ENCODE data around the gene AHRR.
"Not testable (repeated sequence)": the region's sequence is repeated elsewhere in the genome, so short reads cannot be mapped to it uniquely, and the experiment has no call there.

Gene AHRR

DNA sequence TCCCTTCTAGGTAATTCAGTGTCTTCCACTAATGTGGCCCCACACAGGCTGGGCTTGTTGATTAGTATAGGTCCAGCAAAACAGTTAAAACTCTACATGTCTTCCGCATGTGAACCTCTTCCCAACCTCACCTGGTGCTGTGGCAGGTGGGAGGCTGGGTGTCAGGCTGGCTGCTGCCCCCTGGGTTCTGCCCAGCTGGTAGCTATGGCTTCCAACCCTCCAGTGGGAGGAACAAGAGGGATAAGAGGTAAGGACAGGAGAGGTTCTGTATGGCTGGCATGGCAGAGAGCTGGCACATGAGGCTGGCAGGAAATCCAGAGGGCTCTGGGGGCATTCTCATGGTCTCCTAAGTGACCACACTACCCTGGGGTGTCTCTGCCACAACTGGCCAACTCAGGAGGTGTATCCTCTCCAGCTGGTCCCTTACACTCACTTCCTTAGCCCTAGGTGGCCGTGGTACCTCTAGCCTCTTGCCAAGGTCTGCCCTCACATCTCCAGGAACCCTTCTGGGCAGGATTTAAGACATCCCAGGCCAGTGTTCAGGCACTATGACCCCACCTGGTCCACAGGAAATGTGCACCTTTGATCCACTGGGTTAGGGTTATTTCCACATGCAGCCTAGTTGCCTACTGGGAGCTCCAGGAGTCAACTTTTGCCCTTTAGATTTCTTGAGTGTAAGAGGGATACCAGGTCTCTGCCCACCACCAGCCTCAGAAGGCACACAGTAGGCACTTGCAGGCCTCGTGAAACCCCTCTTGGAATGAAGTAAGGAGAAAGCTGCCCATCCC, 41.7 kb downstream of the AHRR start:
- Mint-ChIP-seq H3K27ac (no peak overlapping the region), H3K36me3 (ENCODE audit: insufficient read depth) (no peaks in the 10 kb centered on the region), H3K4me3 (no peak overlapping the region), H3K9me3 (no peaks in the 10 kb centered on the region), H3K27me3 (peaks cover 26 to 47% of the 10 kb centered on the region in 2 donors), H3K4me1 (ENCODE audit: low read depth in 2 of 2) (peaks cover 0 to 1% of the 10 kb centered on the region in 2 donors)
- ATAC-seq (replicated peaks) (no peak), DNase-seq (no peak)

DNA sequence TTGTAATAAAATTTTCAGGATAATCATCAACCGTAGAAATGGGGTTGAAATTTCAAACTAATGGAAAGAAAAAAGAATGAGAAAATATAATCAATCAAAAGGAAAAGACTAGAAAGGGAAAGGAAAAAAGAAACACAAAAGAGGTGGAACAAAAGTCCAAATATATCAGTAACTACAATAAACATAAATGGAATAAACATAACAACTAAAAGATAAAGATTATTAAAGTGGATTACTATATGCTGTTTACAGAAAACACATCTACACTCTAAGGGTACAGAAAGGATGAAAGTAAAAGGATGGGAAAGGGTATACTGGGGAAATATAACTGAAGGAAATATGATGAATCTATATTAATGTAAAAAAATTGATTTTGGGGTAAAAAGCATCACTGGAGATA, 43.0 kb downstream of the AHRR start:
- no peak for ATAC-seq (replicated peaks)
- no peak for DNase-seq
- Mint-ChIP-seq H3K4me1 (ENCODE audit: low read depth in 2 of 2) (peaks cover 11 to 12% of the 10 kb centered on the region in 2 donors), H3K27ac (no peak overlapping the region), H3K9me3 (no peaks in the 10 kb centered on the region), H3K4me3 (no peak overlapping the region), H3K27me3 (peaks cover 34 to 57% of the 10 kb centered on the region in 2 donors), H3K36me3 (ENCODE audit: insufficient read depth) (no peaks in the 10 kb centered on the region)

DNA sequence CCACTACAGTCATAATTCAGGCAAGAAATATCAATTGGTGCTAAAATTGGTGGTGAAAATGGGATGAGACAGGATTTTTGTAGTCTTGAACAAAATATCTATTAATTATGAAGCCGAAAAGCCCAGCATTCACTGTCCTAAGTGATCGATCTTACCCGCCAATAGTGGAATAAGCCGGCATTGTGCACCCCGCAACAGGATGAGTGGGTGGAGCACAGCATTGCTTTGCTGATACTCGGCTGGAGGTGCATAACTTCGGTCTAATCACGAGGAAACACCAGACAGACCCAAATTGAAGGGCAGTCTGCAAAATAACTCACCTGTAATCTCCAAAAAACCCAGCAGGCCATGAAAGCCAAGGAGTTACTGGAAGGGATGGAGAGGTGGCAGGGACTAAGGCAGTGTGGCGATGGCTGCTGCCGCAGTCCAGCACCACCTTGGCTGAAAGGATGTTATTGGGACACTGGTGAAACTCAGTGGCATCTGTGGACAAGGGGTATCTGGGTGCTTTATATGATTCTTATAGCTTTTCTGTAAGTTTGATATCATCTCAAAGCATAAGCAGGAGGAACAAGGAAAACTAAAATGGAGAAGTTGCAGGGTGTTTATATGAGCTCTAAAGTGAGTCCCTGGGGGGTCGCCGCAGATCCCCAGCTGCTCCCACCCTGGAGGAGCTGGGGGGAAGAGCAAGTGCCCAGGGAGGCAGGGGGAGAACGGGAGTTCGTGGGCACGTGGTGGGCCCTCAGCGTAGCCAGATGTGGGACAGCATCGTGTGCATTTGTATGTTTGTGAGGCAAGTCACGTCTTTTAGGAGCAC, 45.2 kb downstream of the AHRR start:
- Mint-ChIP-seq H3K36me3 (ENCODE audit: insufficient read depth) (no peaks in the 10 kb centered on the region), H3K27ac (no peak overlapping the region), H3K4me3 (no peak overlapping the region), H3K27me3 (peaks cover 36 to 61% of the 10 kb centered on the region in 2 donors), H3K9me3 (no peaks in the 10 kb centered on the region), H3K4me1 (ENCODE audit: low read depth in 2 of 2) (peaks cover 13 to 15% of the 10 kb centered on the region in 2 donors)
- DNase-seq: no peak
- ATAC-seq (replicated peaks): no peak

DNA sequence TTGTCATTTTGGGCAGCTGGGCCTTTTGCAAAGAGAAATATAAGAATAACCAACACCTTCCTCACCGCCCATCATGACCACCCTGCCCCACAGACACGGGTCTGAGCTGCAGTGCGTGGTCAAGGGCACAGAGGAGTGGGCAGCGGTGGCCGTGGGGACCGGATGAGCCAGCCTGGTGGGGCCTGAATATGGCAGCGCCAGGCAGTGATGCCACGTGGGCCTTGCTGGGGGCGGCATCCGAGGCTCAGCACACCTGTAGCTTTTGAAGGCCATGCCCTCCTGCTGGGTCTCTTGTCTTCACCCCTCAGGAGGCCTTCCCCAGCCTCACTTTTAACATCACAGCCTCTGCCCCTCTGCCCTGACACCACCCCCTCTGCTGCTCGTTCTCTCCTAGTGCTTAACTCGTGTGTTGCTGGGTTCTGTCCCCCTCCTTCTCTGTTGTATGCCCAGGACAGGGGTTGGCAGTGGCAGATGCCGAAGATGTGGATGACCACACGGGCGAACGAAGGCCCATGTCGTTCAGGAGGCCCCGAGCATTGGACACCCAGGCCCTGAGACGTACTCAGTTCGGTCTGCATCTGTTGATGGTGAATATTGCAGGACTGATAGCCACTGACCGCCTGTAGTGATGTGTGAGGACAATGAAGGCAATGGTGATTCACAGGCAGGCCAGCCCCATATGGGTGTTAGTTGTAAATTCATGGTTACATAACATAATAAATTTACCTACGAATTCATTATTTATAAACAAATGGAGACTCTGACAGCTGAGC, 46.0 kb downstream of the AHRR start:
- Mint-ChIP-seq H3K27me3 (peaks cover 39 to 69% of the 10 kb centered on the region in 2 donors), H3K9me3 (no peaks in the 10 kb centered on the region), H3K4me3 (no peak overlapping the region), H3K4me1 (ENCODE audit: low read depth in 2 of 2) (peaks cover 13 to 15% of the 10 kb centered on the region in 2 donors), H3K36me3 (ENCODE audit: insufficient read depth) (no peaks in the 10 kb centered on the region), H3K27ac (no peak overlapping the region)
- ATAC-seq (replicated peaks) (no peak), DNase-seq (no peak)

GRCh38 chr5:368183-369084, 46.9 kb downstream of the AHRR start:
- peak overlapping the region; percentile 43 to 55 for H3K4me3 Mint-ChIP-seq
- peak; percentile 26 for ATAC-seq (replicated peaks)
- H3K4me1 Mint-ChIP-seq (ENCODE audit: low read depth in 2 of 2): peaks cover 13 to 15% of the 10 kb centered on the region in 2 donors

DNA sequence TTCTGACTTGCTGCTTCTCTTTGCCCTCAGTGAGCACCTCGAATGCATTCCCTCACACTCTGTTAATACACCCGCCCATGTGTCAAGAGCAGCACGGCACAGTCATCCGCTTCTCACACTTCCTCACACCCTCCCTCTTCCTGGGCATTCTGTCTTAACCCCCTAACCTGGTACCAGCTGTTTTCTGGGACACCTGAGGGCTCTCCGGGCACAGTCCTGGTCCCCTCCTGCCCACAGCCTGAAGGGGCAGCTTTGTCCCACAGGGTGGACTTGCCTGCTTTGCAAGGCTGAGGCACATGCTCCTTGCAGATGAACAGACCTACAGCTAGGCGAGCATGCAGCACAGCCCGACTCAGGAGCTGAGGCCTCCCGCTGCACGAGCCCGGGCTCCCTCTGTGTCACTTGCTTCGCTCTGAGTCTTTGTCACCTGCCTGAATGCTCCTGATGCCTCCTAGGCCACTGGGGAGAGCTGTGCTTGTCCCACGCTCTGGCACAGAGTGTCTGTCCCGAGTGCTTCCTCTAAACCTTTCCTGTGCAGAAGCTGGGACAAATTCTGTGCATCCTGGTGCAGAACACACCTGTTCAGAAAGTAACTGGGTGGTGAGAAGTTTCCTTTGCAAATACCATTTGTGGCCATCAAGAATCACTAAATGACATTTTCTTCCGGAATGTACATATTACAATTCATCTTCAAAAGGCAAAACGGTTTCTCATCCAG, 47.8 kb downstream of the AHRR start:
- Mint-ChIP-seq H3K27ac (peak overlapping the region in 1 of 2 donors; percentile 64), H3K4me3 (peak overlapping the region; percentile 43 to 55), H3K9me3 (no peaks in the 10 kb centered on the region), H3K36me3 (ENCODE audit: insufficient read depth) (no peaks in the 10 kb centered on the region), H3K27me3 (peaks cover 36 to 64% of the 10 kb centered on the region in 2 donors), H3K4me1 (ENCODE audit: low read depth in 2 of 2) (peaks cover 13 to 15% of the 10 kb centered on the region in 2 donors)
- no peak for ATAC-seq (replicated peaks)
- no peak for DNase-seq

More at GRCh38 chr5:368183-369084, 46.9 kb downstream of the AHRR start:
- H3K36me3 Mint-ChIP-seq (ENCODE audit: insufficient read depth): no peaks in the 10 kb centered on the region
- H3K27me3 Mint-ChIP-seq: peaks cover 40 to 69% of the 10 kb centered on the region in 2 donors
- no peaks in the 10 kb centered on the region for H3K9me3 Mint-ChIP-seq
- no peak for DNase-seq
- peak overlapping the region in 1 of 2 donors; percentile 64 for H3K27ac Mint-ChIP-seq

DNA sequence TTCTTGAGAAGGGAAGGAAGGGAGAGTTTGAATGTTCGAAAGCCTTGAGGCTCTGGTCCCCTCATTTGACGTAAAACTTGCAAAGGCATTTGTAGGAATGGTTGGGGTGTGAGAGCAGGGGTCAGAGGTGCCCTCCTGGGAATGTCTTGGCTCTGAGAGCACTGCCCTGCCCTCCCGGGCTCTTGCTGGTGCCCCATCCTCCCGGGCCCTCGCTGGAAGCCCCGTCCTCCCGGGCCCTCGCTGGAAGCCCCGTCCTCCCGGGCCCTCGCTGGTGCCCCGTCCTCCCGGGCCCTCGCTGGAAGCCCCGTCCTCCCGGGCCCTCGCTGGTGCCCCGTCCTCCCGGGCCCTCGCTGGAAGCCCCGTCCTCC, 48.3 kb downstream of the AHRR start:
- DNase-seq; ATAC-seq (replicated peaks); H3K36me3 Mint-ChIP-seq (ENCODE audit: insufficient read depth); H3K9me3 Mint-ChIP-seq; H3K4me3 Mint-ChIP-seq; H3K27ac Mint-ChIP-seq: not testable (repeated sequence)
- Mint-ChIP-seq H3K4me1 (ENCODE audit: low read depth in 2 of 2) (peaks cover 13 to 15% of the 10 kb centered on the region in 2 donors), H3K27me3 (peaks cover 36 to 69% of the 10 kb centered on the region in 2 donors)

DNA sequence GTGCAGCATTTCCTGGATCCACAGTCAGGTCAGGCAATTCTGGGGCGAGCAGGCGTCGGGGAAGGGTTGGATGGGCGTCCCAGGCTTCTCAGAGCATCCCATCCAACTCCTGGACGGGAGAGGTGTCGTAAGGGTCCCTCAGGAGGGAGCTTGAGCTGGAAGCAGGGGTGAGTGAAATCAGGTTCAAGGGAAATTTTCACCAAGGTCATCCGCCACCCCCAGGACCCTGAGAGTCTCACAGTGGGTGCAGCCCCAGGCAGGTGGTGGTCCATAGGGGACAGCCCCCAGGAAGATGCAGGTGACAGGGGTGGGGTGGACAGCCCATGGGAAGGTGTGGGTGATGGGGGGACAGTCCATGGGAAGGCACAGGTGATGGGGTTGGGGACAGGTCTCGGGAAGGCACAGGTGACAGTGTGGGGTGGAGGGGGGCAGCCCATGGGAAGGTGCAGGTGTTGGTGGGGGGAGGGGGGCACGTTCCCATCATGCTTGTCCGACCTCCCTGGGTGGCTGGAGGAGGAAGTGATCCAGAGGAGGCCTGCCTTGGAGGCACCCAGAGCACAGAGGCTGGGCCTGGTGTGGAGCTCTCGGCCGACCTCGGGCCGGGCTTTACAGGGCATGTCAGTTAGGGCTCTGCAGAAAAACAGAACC, 48.9 kb downstream of the AHRR start:
- DNase-seq: no peak
- no peak overlapping the region for H3K4me3 Mint-ChIP-seq
- H3K27ac Mint-ChIP-seq: no peak overlapping the region

DNA sequence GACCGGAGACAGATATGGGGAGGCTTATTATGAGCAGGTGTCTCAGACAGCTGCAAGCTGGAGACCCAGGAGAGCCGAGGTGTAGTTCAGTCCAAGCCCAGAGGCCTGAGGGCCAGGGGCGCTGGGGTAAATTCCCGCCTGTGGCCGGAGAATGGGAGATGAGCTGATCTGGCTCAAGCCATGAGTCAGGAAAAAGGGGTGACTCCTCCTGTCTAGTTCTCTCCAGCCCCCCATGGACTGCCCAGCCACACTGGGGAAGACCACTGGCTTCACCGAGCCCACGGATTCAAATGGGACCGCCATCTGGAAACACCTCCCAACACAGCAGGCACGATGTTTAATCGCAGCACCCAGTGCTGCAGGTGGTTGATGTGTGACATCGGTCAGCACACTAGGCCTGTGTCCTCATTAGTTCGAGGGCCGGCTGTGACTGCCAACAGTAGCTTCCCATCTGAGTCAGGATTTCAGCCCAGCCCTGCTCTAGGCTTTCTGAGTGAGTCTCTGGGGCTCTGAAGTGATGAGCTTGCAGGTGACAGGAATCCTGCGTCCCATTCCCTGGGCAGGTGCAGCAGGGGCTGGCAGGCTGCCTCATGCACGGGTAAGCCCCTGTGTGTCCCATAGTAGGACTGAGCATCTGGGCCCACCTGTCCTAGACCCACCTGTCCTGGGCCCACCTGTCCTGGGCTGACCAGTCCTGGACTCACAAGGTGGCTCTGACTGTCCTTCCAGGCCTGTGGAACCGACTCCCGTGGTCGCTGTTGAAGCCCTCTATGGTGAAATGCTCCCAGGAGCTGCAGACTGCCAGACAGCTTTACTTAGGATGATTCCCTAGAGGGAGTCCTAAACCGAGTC, 49.7 kb downstream of the AHRR start:
- H3K4me1 Mint-ChIP-seq (ENCODE audit: low read depth in 2 of 2): peaks cover 13 to 15% of the 10 kb centered on the region in 2 donors
- no peak for ATAC-seq (replicated peaks)
- no peaks in the 10 kb centered on the region for H3K9me3 Mint-ChIP-seq
- DNase-seq: no peak
- peaks cover 35 to 83% of the 10 kb centered on the region in 2 donors for H3K27me3 Mint-ChIP-seq
- no peaks in the 10 kb centered on the region for H3K36me3 Mint-ChIP-seq (ENCODE audit: insufficient read depth)
- H3K4me3 Mint-ChIP-seq: no peak overlapping the region
- H3K27ac Mint-ChIP-seq: no peak overlapping the region

More for the DNA sequence above, 48.9 kb downstream of the AHRR start:
- Mint-ChIP-seq H3K9me3 (no peaks in the 10 kb centered on the region), H3K27me3 (peaks cover 35 to 75% of the 10 kb centered on the region in 2 donors), H3K36me3 (ENCODE audit: insufficient read depth) (no peaks in the 10 kb centered on the region), H3K4me1 (ENCODE audit: low read depth in 2 of 2) (peaks cover 13 to 15% of the 10 kb centered on the region in 2 donors)
- ATAC-seq (replicated peaks): no peak

DNA sequence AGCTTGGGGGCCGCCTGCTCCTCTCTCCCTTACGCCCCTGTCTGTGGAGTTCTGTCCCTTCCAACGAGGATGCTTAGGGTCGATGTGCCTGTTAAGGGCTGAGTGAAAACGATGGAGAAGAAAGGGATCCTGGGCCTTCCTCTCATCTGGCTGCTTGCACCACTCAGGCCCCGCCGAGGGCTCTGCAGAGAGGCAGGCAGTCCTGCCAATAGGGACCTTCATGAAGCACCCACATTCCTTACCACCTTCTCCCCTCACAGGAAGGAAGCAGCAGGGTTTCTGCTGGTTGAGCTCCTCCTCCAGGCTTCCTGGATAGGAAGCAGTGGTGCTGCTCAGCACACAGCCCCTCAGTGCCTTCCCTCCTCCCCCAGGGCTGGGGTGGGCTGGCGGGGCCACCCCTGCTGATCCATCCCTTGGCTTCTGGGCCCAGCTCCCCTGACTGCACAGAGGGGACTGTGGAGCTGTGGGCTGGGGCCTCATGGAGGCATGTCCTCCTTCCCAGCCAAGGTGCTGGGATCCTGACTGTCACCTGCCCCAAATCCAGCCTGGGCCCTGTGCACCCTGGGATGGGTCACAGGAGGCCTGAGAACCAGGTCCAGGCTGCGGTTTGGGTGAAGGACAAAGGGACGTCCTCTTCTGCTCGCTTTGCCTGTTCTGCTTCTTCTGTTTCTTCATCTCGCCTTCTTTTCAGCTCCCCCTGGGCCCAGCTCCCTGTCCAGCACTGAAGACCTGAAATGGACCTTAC, 50.5 kb downstream of the AHRR start:
- Mint-ChIP-seq H3K27me3 (peaks cover 30 to 83% of the 10 kb centered on the region in 2 donors), H3K4me1 (ENCODE audit: low read depth in 2 of 2) (peaks cover 13 to 15% of the 10 kb centered on the region in 2 donors), H3K4me3 (no peak overlapping the region), H3K36me3 (ENCODE audit: insufficient read depth) (no peaks in the 10 kb centered on the region), H3K27ac (no peak overlapping the region), H3K9me3 (no peaks in the 10 kb centered on the region)
- DNase-seq (no peak), ATAC-seq (replicated peaks) (no peak)
